Panc1 (cell line): ENCODE results near the gene PRKCB.

ENCODE experiments used
- CTCF ChIP-seq: fragments of 450-650 bp; IDR thresholded peaks from 2 replicates; pipeline ENCODE4 v1.5.1; 2017; ENCODE audit warnings: mild to moderate bottlenecking
- POLR2AphosphoS5 ChIP-seq: IDR thresholded peaks from 2 replicates; pipeline ENCODE4 v1.6.1; 2012; ENCODE audit warnings: mild to moderate bottlenecking, low read depth, low read length, moderate library complexity
- REST ChIP-seq, 2 experiments: IDR thresholded peaks; 2 replicates each; pipeline ENCODE4 v1.6.1; 2011 to 2012; ENCODE audit warnings: low read depth in 2 of 2, control low read depth in 1 of 2, low read length in 1 of 2, mild to moderate bottlenecking in 1 of 2, moderate library complexity in 1 of 2; ENCODE audit not compliant: insufficient read depth in 1 of 2

- TF ChIP-seq CTCF (no peak), REST (IDR thresholded peaks at IDR 0.05; ENCODE audit: insufficient read depth in 1 of 2, low read depth in 2 of 2, low read length in 1 of 2) (no peak), POLR2AphosphoS5 (no peak)
These were observed 216.7 kb downstream of the PRKCB start for GRCh38 chr16:24052329-24053098.
